HG03095 (cell line): ENCODE measurements around the gene PTGR3.

ENCODE experiments used
- ATAC-seq: cut with Tn5 transposase; IDR thresholded peaks from one replicate; pipeline ENCODE4 v1.9.1; 2021; ENCODE audit warnings: moderate library complexity; ENCODE audit not compliant: unreplicated experiment

PTGR3 gene

DNA sequence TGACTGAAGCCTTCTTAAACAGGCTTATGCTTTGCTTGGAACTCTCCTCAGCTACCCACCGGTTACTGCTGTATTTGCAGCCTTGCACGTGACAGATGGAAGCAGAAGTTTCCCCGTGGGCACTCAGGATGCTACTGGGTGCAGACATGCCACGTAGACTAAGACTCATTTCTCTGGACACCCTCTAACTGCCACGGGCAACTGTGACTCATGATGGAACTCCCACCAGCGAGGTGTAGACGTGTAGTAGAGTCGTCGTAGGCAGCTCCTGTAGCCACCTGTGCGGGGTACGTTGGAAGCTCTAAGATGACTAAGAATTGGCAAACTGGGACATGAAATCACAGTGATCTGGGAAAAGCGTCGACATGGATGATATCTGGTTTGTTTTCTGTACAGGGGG is 29.2 kb upstream of the PTGR3 start:
- no peak for ATAC-seq

DNA sequence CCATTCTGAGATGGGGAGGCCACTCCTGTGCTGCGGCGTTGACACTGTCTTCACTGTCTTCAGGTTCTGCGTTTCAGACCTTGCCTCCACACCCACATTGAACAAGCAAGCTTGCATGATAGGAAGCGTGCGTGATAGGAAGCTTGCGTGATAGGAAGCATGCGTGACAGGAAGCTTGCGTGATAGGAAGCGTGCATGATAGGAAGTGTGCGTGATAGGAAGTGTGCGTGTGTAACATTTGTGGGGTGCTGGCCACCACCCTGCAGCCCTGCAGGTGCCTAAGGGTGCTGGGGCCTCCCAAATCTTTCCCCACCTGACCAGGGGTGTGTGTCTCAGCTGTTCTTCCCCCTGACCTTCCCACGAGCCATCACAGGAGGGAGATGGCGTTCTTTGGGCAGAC is 27.0 kb upstream of the PTGR3 start:
- ATAC-seq = no peak

DNA sequence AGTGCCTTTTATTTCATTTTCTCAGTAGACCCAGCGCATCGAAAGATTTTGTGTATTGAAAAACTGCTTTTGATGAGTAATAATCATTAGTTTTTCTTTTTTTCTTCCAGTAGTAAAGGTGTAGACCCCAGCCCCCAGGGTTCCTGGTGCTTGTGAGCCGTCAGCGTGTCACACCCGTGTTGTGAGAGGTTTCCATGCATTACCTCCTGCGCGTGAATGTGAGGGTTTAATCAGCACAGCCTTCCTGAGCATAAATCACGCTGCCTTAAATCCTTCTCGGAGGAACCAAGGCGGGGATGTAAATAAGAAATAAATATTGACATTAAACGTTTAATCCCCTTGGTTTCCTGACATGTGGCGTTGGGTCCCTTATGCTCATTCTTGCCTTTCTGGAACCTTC is 26.0 kb upstream of the PTGR3 start:
- ATAC-seq = no peak

DNA sequence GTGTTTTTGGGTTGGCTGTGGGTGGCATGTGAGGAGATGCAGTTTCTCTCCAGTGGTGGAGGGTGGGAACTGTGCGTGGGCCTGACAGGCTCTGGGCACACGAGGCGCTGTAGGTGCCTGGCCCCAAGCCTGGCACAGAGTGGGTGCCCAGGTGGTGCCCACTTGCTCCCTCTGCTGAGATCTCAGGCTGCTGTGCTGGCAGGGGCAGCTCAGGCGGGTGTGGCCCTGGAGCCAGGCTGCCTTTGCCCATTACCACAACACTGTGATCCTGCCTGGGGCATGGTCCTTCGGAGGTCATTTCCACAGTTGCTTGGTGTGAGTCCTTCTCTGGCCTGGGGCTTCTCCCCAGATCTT is 22.1 kb upstream of the PTGR3 start:
- ATAC-seq = no peak

DNA sequence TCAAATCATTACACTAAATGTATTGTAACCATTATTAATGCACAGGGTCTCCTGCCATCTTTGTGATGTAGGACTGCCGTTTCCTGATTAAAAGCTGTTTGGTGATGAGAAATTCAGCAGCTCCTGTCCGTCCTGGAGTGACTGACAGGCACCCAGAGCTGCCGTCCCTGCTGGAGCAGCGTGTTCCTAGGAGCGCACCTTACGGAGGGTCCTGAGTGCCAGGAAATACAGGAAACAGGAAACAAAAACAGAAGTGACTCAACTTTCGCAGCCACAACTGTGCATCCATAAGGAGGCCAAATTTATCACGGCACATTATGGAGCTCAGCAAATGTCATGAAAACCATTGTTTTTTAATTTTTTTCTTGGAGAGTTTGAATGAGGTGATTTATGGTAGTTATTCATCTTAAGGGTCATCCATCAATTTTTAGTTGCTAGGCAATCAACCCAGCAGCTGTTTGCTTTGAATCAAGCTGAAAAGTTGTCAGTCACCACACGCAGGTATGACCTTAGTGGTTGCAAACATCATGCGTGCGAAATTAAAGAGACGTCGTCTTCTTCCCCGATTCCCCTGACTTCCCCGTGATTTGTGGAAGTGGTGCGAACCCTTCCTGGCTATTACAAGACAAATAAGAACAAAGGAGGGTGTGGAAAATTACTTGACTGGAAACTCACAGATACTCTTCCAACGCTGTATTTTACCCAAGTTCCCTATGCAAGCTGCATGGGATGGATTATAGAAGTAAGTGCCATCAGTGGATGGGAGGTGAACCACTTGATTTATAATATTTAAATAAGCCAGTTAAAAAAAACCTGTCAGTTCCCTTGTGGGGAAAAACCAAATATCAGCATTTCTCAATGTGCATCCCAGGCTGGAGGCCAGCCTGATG is 21.5 kb upstream of the PTGR3 start:
- ATAC-seq = no peak

DNA sequence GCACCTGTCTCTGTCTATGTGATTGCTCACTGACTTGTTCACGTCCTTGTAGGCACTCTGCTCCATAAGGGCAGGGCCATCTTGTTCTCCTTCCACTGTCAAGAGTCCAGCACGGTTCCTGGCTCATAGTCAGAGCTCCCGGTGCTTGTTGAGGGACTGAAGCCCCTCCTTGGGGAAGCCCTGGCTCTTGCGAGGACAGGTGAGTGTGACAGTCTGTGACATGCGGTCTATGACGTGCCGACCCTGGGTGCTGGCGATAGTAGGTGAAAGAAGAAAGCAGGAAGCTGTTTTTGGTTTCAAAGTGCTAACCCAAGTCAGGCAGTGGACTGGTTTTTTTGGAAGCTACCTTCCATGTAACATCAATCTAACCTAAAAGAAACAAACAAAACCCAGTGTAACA is 20.5 kb upstream of the PTGR3 start:
- ATAC-seq = no peak

DNA sequence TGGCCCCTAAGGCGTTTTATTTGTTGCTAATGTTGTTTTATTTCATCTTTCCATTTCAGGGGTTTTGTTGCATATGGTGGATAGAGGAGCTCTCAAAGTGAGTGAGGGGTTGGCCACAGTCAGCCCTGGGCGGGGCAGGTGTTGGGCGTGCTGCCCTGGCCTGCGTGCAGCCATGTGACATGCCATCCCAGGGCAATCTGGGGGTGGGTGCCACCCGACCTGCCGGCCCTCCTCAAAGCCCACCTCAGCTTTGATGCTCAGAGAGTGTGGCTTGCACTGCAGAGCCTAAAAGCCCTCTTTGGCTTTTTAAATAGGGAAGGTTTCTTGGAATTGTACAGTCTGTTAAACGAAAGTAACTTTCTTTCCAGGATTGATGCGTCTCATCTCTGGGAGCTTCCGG is 20.0 kb upstream of the PTGR3 start:
- ATAC-seq = no peak

DNA sequence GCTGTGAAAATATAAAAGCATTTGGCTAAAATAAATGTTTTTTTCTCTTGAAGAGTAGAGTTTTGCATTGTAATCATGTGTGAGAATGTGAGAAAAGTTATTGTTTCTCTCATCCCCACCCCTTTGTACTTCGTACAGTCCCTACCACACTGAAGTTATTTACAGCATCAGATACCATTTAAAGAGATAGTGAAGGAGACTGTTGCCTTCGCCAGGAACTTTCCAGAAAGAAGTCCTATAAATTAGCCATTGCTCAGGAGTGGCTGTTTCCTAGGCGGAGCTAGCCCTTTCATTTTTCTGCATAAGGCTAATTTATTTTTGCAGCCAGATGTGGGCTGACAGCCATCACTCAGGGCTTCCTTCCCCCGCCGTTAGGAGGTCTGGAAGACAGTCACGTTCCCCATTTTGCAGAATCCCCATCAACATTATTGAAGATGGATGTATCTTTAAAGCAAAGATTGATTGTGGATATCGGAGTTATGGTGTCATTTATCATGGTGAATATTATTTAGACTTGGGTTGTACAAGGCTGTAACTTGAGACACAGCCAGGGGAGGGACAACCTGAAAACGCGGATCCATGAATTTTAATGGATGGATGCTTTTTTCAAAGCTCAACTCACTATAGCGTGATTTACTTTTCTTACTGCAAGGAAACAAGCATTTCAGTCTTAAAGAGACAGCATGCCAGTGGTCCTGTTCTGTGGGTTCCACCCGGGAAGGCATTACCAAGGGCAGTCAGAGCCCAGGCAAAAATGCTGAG is 18.8 kb upstream of the PTGR3 start:
- ATAC-seq = no peak

DNA sequence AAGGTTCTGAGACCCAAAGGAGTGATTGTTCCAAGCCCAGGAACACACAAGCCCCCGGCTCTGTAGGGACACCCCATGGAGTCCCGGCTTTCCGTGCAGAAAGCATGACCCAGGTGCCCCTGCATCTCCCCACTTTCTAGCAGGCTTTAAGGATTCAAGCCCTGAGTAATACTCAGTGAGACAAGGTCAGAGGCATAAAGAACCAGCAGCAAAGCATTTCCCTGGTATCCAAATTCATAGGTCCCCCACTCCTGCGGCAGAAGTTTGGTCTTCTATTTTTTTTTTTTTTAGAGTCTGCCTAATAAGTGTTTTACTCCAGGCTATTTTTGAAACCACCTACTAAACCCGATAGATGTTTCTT is 18.0 kb upstream of the PTGR3 start:
- ATAC-seq = no peak

DNA sequence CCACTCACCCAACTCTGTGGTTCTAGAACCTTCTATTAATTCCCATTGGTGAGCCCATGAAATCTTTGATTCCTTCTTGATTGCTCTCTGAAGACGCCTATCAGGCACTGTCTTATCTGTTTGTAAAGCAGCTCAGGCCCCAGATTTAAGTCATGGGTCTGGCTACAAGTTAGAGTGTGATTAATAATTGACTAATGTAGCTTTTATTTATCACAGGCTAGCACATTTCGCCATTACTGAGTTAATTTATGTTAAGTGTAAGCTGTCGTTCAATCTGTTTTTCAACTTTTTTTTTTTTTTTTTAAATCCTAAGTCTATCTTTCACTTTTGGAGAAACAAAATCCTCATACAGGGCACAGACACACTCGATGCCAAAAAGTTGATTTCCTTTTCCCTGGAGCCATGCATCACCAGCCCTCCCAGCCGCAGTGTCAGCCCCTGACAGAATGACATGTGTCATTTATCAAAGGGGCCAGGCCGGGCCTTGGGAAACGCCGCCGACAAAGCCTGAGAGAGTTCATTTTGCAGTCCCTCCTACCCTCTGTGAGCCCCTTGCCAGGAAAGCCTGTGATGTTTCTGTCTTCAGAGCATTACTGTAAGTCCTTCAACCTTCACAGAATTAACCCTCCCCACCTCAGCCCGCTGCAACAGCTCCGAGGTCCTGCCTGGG is 17.5 kb upstream of the PTGR3 start:
- ATAC-seq = no peak

DNA sequence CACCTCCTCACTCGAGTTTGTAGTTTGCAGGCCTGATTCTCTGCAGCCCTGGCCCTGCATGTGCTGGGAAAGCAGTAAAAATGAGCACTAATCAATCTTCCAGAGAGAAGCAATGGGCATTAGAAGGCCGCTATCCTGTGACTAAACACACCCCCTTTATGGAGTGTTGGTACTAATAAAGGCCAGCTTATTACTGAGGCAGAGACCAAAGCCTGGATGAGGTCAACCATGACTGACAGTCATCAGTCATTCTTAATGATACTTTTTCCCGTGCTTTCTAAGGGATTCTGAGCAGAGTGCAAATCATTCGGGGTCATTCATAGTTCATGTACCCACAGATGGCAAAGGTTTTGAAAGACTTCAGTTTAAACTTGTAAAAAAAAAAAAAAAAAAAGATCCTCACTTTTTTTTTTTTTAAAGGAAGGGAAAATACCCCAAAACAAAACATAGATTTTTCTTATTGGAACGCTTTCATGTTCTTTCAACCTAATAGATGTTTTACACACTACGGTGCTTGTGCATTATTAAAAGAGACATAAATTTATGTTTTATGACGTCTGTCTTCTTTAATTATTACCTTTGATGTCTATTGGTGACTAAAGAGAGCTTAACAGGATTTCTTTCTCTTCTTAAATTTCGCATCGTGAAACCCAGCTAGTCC is 14.9 kb upstream of the PTGR3 start:
- no peak for ATAC-seq

DNA sequence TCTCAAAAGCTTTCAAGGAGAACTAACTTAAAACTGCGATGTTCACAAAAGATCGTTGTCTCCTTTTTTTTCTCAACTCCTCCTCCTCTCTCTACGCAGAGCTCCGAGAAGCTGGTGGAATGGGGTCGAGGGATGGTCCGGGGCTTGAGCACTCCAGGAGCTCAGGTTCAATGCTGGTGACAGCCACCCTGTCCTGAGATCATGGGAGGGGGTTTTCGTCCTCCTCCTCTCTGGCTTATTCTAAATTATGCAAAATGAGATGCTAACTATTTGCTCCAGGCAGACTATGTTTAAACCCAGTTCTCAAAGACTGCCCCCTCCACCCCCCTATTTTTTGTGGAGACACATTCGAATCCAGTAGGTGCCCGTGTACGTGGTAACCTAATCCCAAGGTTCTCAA is 13.5 kb upstream of the PTGR3 start:
- no peak for ATAC-seq

DNA sequence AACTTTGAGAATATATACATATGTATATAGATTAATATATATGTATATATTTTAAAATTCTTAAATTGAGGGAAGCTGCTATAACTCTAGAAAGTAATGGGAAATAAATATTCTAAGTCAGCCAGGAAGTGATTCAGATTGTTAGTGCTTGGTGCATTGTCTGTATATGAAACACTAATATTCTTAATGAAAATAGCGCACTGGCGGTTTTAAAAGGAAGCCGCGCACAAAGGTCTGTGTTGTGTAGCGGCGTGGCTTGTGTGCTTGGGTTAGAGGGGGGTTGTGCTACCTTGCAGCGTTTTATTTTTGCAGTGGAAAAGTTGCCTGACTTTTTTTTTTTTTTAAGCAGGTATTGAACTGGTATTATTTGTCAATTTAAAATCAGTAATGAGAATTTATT is 13.0 kb upstream of the PTGR3 start:
- no peak for ATAC-seq

DNA sequence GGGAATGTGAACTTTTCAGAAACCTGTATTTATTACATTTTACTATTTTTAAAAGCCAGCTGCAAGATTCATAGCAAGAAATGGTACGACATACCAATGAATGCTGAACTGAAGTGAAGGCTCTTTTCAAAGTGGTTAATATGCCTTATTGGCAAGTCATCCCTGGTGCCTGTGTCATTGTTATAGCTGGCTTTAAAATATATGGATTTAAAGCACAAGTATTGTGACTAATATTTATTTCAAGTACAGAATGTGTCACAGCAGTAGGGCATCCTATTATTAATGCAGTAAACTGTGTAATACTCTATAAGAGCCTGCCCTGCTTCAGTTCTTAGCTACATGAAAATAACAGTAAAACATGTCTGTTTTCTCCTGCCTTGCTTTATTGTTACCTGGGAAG is 12.5 kb upstream of the PTGR3 start:
- ATAC-seq = no peak

DNA sequence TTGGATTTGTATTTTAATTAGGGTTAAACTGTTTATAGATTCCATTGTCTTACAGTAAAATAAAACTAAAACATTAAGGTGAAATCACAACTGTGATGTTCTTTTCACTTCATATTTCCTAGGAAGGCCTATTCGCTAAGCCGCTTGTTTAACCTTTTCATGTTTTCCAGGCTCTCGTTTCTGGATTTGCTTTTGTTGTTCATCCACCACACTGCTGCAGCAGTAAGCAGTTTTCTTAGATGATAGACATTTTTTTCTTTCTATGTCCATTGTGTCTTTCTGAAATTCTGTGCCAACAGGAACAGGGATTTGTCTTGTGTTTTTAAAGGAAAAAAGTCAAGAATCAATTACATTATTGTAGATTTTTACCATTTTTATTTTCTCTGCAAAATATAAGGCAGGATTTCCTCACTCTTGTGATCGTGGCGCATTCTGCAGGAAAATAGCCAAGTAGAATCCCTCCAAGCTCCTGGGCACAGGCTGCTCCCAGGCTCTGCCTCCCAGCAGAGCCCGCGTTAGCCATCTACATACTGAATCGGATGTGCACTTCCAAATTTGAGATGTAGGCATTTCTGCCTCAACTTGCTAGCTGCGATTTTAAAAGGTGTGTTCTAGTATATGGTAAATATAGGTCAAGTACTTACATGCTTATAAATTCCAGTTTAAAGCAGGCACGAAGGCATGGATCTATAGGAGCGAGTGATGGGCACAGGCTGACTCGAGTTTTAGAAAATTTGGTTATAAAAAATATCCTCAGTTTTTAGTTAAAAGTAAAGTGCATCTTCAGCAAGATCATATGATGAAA is 11.8 kb upstream of the PTGR3 start:
- no peak for ATAC-seq

DNA sequence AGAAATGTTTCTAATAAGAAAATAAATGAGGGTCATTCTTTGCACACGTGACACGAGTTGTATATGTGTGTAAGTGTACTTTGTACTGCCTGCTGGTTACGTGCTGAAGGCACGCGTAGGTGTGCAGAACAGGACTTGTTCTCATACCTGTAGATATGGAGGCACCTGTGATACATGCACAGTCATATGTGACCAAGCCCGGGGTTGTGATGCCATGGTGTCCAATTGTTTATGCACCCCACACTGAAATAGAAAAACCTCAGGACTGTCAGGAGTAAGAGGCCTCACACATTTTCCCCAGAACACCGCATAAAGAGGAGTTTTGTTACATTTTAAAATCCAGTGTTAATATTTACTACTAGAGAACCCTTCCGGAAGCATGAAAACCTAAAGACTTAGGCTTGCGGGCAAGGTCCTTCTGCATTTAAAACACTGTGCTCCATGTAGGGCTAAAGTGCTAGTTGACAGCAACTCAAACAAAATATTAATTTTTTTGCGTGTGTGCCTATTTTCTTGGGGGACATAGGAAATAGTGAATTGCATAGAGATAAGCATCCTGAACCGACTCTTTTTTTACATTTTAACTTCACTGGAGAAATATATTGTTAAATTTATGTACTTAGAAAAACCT is 10.9 kb upstream of the PTGR3 start:
- no peak for ATAC-seq

DNA sequence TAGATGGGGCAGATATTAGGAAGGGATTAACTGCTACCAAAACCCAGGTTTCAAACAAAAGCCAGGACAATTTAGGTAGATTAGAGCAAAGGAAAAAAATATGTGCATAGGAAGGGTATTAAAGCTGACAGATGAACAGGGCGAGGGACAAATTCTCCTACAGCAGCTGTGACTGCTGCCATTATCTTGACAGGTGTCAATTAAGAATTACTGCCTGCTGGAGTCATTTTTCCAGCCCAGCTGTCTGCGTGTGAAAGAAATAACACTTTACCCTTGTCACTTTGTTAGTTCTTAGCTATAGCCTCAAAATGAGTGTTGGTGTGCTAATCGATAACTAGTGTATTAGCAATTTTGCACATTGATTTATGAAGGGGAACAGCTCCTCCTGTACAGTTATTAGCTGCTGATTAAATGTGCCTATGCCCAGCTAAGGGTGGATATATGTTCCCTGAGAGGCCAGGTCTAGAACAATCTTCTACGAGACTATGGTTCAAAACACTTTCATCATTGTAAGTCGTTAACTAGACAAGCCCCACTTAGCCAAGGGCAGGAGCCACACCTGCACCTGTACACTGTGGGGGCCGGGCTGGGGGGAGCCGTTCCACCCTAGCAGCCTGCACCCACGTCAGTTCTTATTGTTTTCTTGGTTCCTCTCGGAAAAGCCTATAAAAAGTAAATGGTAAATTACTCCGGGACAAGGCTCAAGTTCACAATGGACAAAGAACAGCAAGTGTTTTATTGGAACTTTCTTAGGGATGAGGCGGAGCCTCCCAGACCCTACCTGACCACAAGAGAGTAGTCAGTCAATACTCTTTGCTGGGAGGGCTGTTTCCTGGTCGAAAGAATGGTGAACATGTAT is 9.4 kb upstream of the PTGR3 start:
- no peak for ATAC-seq

DNA sequence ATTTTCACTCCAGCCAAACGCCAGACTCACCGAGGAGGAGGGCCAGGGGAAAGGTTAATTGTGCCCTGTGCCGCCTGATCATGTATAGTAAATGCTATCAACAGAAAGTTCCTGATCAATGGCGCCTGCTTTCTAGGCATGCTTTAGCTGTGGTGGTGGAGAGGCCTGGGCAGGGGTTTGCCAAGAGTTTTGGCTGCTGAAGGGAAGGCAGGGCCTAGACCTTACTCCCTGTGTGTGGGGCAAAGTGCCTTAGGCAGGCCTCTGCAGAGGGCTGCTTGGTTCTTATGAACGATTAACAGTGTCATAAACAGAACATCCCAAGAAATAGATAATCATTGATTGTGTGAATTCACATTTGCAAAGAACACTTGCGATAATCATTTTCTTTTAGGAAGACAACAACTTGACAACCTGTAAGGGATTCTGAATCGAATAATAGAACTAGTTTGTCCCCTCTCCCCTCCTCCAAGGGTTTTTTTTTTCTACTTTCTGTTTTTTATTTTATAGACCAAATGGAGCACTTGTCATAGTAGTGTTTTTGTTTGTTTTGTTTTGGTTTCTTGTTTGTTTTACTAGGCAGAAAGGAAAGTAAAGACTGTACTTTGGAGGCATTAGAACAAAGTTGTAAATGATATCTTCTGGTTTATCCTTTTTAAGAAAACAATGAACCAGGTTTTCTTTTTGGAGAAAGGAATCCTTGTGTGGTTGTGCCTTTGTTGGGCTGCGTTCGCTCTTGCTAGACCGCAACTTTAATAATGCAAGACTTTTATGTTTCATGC is 8.2 kb upstream of the PTGR3 start:
- ATAC-seq = no peak
